Endodermal cell (in vitro differentiated cells): ENCODE results near the gene MMP24. TPM values are rescaled to one million over a fixed set of nuclear protein-coding genes. Genes with fewer than 3 reads are reported as not detected.

Source experiments
- DNase-seq: peaks from one replicate; pipeline ENCODE4 v3.0.0-alpha.2; 2017
- H3K27ac ChIP-seq: 2 replicates; pipeline ENCODE4 v1.5.1; 2013; ENCODE audit warnings: mild to moderate bottlenecking, low read depth, low read length, moderate library complexity
- H3K27me3 ChIP-seq: 2 replicates; pipeline ENCODE4 v1.6.1; 2013; ENCODE audit warnings: mild to moderate bottlenecking, low read length, moderate library complexity; ENCODE audit not compliant: insufficient read depth, control insufficient read depth, poor library complexity, severe bottlenecking
- H3K36me3 ChIP-seq: 2 replicates; pipeline ENCODE4 v1.7.0; 2013; ENCODE audit warnings: mild to moderate bottlenecking, low read length, moderate library complexity; ENCODE audit not compliant: control insufficient read depth, insufficient read depth
- H3K4me1 ChIP-seq: one replicate; pipeline ENCODE4 v1.7.0; 2013; ENCODE audit warnings: low read length; ENCODE audit not compliant: control insufficient read depth, insufficient read depth
- H3K4me3 ChIP-seq: 2 replicates; pipeline ENCODE4 v1.5.1; 2013; ENCODE audit warnings: mild to moderate bottlenecking, low read length, moderate library complexity
- H3K9ac ChIP-seq: 2 replicates; pipeline ENCODE4 v1.6.1; 2013; ENCODE audit warnings: mild to moderate bottlenecking, low read length, moderate library complexity; ENCODE audit not compliant: poor library complexity, severe bottlenecking; ENCODE audit errors: extremely low read depth
- H3K9me3 ChIP-seq: 2 replicates; pipeline ENCODE4 v1.6.1; 2013; ENCODE audit warnings: mild to moderate bottlenecking, low read length, moderate library complexity; ENCODE audit not compliant: control insufficient read depth
- H3K27ac Mint-ChIP-seq: 2 replicates; pipeline ENCODE4 v1.8.0; 2020; ENCODE audit warnings: mixed read lengths
- H3K27me3 Mint-ChIP-seq: 2 replicates; pipeline ENCODE4 v1.8.0; 2021; ENCODE audit warnings: mild to moderate bottlenecking, mixed read lengths; ENCODE audit not compliant: insufficient read depth
- H3K36me3 Mint-ChIP-seq: 2 replicates; pipeline ENCODE4 v1.8.0; 2020; ENCODE audit warnings: low read depth, mixed read lengths
- H3K4me1 Mint-ChIP-seq: 2 replicates; pipeline ENCODE4 v1.8.0; 2020; ENCODE audit warnings: mixed read lengths
- H3K4me3 Mint-ChIP-seq: 2 replicates; pipeline ENCODE4 v1.8.0; 2020; ENCODE audit warnings: mild to moderate bottlenecking, moderate library complexity, mixed read lengths
- H3K9me3 Mint-ChIP-seq: 2 replicates; pipeline ENCODE4 v1.8.0; 2020; ENCODE audit warnings: mild to moderate bottlenecking, mixed read lengths
- CTCF ChIP-seq: fragments of 200-600 bp; sonication (generic); conservative IDR thresholded peaks from 2 replicates; pipeline ENCODE4 v1.5.0; 2021; ENCODE audit warnings: antibody characterized with exemption, mild to moderate bottlenecking
- WGBS, 2 experiments: methylation state at CpG; one replicate each; pipeline versions ENCODE4 v1.1.5 to v1.1.7; 2013; ENCODE audit warnings: missing lambda C conversion rate in 2 of 2, mixed read lengths in 1 of 2; ENCODE audit not compliant: insufficient coverage in 1 of 2, insufficient read length in 1 of 2; 5-methylcytosine and 5-hydroxymethylcytosine counted together
- total RNA-seq, 2 donors: library from RNA; stranded (reverse); fragmentation: NEBNext Ultra II Directional in 1 of 2; extraction: Animal tissue kit (Norgen Biotek cat#: 25700) in 1 of 2; gene quantifications; 2 replicates in 1 of 2; 3 replicates in 1 of 2; pipeline ENCODE4 v1.2.1, GENCODE V29; 2021

MMP24 gene
- total RNA-seq, 2 donors from 2014 or later, result 1.3 to 5.9 TPM

GRCh38 chr20:35267092-35267491 lies 40.6 kb downstream of the MMP24 start:
- H3K4me1 Mint-ChIP-seq, result peaks cover 22% of the 10 kb centered on the region
- DNase-seq, result no peak
- H3K4me3 Mint-ChIP-seq, result no peak overlapping the region
- H3K27ac Mint-ChIP-seq, result no peak overlapping the region
- no peak overlapping the region for H3K27ac ChIP-seq
- no peak overlapping the region for H3K4me3 ChIP-seq
- H3K27me3 ChIP-seq, result no peaks in the 10 kb centered on the region
- H3K9me3 Mint-ChIP-seq, result peaks cover 72% of the 10 kb centered on the region
- TF ChIP-seq CTCF, result no peak
- peaks cover 10% of the 10 kb centered on the region for H3K4me1 ChIP-seq
- no peaks in the 10 kb centered on the region for H3K9me3 ChIP-seq
- WGBS, 2 experiments, result 91 to 93% methylated on average over 8 to 16 of the region's 16 CpGs
- no peaks in the 10 kb centered on the region for H3K27me3 Mint-ChIP-seq
- no peak overlapping the region for H3K9ac ChIP-seq
- no peaks in the 10 kb centered on the region for H3K36me3 ChIP-seq
- H3K36me3 Mint-ChIP-seq, result peaks cover 5% of the 10 kb centered on the region

- Mint-ChIP-seq H3K36me3 (peaks cover 5% of the 10 kb centered on the region), H3K9me3 (peaks cover 58% of the 10 kb centered on the region), H3K4me1 (peaks cover 7% of the 10 kb centered on the region), H3K27me3 (no peaks in the 10 kb centered on the region), H3K27ac (no peak overlapping the region), H3K4me3 (no peak overlapping the region)
- 58 to 59% methylated on average over 9 to 14 of the region's 14 CpGs for WGBS, 2 experiments
- peak; percentile 96 for DNase-seq
- Histone ChIP-seq H3K4me1 (peaks cover under 1% of the 10 kb centered on the region), H3K27ac (no peak overlapping the region), H3K9ac (no peak overlapping the region), H3K4me3 (no peak overlapping the region), H3K36me3 (no peaks in the 10 kb centered on the region), H3K9me3 (no peaks in the 10 kb centered on the region), H3K27me3 (no peaks in the 10 kb centered on the region)
- TF ChIP-seq CTCF, result peak; percentile 96
Measured at GRCh38 chr20:35269055-35269781, 42.7 kb downstream of the MMP24 start.

- no peak overlapping the region for H3K4me3 Mint-ChIP-seq
- 90 to 94% methylated on average over 18 to 19 of the region's 19 CpGs for WGBS, 2 experiments
- Histone ChIP-seq H3K27me3 (no peaks in the 10 kb centered on the region), H3K9ac (no peak overlapping the region), H3K4me3 (no peak overlapping the region), H3K27ac (no peak overlapping the region), H3K9me3 (no peaks in the 10 kb centered on the region), H3K36me3 (no peaks in the 10 kb centered on the region), H3K4me1 (no peaks in the 10 kb centered on the region)
- H3K4me1 Mint-ChIP-seq, result peaks cover 1% of the 10 kb centered on the region
- H3K27ac Mint-ChIP-seq, result no peak overlapping the region
- DNase-seq, result no peak
- no peaks in the 10 kb centered on the region for H3K27me3 Mint-ChIP-seq
- H3K36me3 Mint-ChIP-seq, result peaks cover 5% of the 10 kb centered on the region
- TF ChIP-seq CTCF, result no peak
- H3K9me3 Mint-ChIP-seq, result peaks cover 50% of the 10 kb centered on the region
Measured at GRCh38 chr20:35270021-35270902, 43.8 kb downstream of the MMP24 start.
